Activated CD8-positive, alpha-beta memory T cell treated with anti-CD3 and anti-CD28 coated beads for 48 hours (primary cell): ENCODE data around the gene TNFSF11.

Experiments used
- DNase-seq, 3 experiments: peaks; one replicate each; pipeline ENCODE4 v3.0.0-alpha.2; 2020; ENCODE audit warnings: low read depth in 2 of 3, low spot score in 2 of 3

TNFSF11 gene

DNA sequence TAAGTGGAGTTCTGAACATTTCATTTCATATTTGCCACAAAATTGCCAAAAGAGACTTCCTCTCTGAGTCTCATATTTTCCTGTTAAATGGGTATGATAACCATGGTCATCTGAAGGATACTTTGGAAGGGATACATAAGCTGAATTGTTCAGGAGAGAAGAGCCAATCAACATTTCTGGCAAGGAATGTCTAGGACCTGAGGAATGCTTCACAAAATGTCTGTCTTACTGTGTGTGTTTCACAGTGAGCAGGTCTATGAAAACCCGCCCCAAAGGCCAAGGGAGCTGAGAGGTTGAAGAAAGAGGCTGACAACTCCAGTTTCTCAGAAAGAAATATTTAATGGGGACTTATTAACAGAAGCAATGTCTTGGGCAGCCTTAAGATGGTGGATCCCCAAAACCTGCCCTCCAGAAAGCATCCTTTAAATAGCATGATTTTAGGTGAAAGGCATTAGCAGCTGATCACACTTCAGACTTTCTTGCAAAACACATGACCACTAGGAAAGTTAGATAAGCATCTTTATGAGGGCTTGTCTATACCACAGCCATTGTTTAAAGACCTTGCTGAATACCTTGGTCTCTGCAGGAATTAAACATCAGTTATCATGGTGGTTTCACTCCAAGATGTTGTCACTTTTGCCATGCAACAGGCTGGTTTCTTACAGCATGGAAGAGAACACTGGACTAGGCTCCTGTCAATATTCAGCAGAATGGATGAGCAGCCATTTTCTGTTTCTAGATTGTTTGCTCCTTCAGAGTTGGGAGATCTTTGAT is 78.9 kb downstream of the TNFSF11 start:
- DNase-seq = no peak

- no peak for DNase-seq
Measured at GRCh38 chr13:42653679-42654078, 79.7 kb downstream of the TNFSF11 start.

DNA sequence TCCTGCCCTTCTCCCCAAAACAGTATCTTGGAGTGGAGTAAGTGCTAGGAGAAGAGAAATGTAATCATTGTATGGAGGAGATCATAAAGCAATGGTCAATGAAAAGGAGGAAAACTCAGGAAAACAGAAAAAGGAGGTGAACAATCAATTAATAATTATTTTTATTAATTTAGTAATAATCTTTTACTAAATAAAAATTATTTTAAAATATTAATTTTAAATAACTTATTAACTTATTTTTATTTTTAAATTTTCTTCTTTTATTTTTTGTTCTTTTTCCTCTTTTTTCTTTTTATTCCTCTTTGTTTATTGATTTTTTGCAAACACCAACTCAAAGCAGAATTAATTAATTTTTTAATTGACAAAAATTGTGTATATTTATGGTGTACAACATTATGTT is 80.3 kb downstream of the TNFSF11 start:
- DNase-seq = no peak

DNA sequence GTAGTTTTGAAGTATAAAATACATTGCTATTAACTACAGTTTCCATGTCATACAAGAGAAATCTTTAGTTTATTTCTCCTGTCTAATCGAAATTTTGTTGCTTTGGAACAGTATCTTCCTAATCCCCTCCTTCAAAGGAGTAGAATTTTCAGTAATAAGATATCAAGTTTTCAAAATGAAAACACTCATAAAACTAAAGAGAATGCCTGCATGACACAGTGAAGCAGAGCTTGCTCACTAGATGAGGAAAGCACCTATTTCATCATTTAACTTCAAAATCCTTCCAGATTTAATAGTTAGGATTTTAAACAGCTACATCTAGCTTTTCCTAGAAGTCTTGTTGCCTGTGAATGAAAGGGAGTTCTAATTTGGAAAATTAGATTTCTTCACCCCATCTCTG is 80.8 kb downstream of the TNFSF11 start:
- DNase-seq = no peak

DNA sequence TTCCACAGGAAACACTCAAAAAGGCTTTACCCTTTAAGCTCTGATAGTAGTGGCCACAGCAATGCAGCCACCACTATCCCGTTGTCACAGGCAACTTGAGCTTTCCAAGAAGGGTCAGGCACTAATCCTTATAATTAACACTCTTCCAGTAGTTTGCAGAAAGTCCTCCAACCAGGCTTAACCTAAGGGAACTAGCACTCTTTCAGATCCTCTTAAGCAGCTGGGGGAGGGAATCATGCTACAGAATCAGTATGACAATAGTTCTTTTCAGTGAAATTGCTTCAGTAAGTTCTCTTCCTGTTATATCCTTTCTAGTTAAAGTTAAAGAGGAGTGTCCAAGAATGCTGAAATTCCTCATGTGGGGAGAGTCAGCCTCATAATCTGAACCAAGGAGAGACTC is 82.2 kb downstream of the TNFSF11 start:
- no peak for DNase-seq

- no peak for DNase-seq
Measured at GRCh38 chr13:42656958-42657357, 83.0 kb downstream of the TNFSF11 start.
